SU-DHL-6 (cell line): ENCODE results near the gene UBAC2.

Source experiments
- EZH2phosphoT487 ChIP-seq: fragments of 200-600 bp; sonication (generic), shearing (Covaris generic); conservative IDR thresholded peaks from 2 replicates; pipeline ENCODE4 v1.6.1; 2018; ENCODE audit warnings: mild to moderate bottlenecking, antibody characterized with exemption, low read length, moderate library complexity, mixed read lengths
- TF ChIP-seq, protein P1 (sequence below): fragments of 200-600 bp; sonication (generic); IDR thresholded peaks from one replicate; pipeline ENCODE4 v1.5.1; 2017; ENCODE audit warnings: antibody characterized with exemption, mild to moderate bottlenecking, low read length, moderate library complexity; ENCODE audit not compliant: insufficient read depth, poor library complexity, severe bottlenecking

GRCh38 chr13:99211421-99212035 lies 10.9 kb downstream of the UBAC2 start:
- TF ChIP-seq, protein P1, sequence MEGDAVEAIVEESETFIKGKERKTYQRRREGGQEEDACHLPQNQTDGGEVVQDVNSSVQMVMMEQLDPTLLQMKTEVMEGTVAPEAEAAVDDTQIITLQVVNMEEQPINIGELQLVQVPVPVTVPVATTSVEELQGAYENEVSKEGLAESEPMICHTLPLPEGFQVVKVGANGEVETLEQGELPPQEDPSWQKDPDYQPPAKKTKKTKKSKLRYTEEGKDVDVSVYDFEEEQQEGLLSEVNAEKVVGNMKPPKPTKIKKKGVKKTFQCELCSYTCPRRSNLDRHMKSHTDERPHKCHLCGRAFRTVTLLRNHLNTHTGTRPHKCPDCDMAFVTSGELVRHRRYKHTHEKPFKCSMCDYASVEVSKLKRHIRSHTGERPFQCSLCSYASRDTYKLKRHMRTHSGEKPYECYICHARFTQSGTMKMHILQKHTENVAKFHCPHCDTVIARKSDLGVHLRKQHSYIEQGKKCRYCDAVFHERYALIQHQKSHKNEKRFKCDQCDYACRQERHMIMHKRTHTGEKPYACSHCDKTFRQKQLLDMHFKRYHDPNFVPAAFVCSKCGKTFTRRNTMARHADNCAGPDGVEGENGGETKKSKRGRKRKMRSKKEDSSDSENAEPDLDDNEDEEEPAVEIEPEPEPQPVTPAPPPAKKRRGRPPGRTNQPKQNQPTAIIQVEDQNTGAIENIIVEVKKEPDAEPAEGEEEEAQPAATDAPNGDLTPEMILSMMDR: no peak
- TF ChIP-seq EZH2phosphoT487: no peak
